ENCODE results near the gene EFCAB9.

DNA sequence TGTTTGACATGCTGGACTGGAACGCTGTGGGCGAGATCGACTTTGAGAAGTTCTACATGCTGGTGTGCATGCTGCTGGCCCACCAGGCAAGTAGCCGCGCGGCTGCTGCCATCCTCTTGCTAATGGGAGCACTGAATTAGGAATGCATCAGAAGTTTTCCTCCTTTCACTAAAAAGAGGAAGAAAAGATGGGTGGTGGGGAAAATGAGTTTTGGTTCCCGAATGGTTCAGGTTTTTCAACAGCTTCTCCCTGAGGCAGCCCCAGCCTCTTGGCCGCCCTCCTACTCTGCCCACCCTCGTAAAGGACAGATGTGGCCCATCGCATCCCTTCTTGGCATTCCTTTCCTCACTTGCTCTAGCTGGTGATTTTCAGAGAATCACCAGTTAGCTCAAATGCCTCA lies 5.5 kb downstream of the EFCAB9 start:
- TF ChIP-seq, protein P1, sequence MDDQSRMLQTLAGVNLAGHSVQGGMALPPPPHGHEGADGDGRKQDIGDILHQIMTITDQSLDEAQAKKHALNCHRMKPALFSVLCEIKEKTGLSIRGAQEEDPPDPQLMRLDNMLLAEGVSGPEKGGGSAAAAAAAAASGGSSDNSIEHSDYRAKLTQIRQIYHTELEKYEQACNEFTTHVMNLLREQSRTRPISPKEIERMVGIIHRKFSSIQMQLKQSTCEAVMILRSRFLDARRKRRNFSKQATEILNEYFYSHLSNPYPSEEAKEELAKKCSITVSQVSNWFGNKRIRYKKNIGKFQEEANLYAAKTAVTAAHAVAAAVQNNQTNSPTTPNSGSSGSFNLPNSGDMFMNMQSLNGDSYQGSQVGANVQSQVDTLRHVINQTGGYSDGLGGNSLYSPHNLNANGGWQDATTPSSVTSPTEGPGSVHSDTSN (IDR thresholded peaks at IDR 0.05): no peak
- TF ChIP-seq, protein P2, sequence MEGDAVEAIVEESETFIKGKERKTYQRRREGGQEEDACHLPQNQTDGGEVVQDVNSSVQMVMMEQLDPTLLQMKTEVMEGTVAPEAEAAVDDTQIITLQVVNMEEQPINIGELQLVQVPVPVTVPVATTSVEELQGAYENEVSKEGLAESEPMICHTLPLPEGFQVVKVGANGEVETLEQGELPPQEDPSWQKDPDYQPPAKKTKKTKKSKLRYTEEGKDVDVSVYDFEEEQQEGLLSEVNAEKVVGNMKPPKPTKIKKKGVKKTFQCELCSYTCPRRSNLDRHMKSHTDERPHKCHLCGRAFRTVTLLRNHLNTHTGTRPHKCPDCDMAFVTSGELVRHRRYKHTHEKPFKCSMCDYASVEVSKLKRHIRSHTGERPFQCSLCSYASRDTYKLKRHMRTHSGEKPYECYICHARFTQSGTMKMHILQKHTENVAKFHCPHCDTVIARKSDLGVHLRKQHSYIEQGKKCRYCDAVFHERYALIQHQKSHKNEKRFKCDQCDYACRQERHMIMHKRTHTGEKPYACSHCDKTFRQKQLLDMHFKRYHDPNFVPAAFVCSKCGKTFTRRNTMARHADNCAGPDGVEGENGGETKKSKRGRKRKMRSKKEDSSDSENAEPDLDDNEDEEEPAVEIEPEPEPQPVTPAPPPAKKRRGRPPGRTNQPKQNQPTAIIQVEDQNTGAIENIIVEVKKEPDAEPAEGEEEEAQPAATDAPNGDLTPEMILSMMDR (IDR thresholded peaks at IDR 0.05): no peak
- TF ChIP-seq SIN3A (IDR thresholded peaks at IDR 0.05; ENCODE audit: borderline replicate concordance, low read depth, low read length): no peak
